Sigmoid colon (tissue), 7 donors: ENCODE data around the gene EXOC3L4. TPM values are rescaled to one million over a fixed set of nuclear protein-coding genes. Genes with fewer than 3 reads are reported as not detected.

ENCODE experiments used
- DNase-seq: peaks from one replicate; pipeline ENCODE4 v3.0.0-alpha.2; 2019
- H3K27ac ChIP-seq, 4 donors: fragments of 200-600 bp; sonication (generic); one replicate each; pipeline ENCODE4 v1.5.1; 2016 to 2019; ENCODE audit warnings: mild to moderate bottlenecking in 1 of 4
- H3K27me3 ChIP-seq, 3 donors: fragments of 200-600 bp; sonication (generic); one replicate each; pipeline ENCODE4 v1.5.1; 2019; ENCODE audit warnings: mild to moderate bottlenecking in 1 of 3
- H3K36me3 ChIP-seq, 4 donors: fragments of 200-600 bp; sonication (generic); one replicate each; pipeline ENCODE4 v1.5.1; 2016 to 2019
- H3K4me1 ChIP-seq, 4 donors: fragments of 200-600 bp; sonication (generic); one replicate each; pipeline ENCODE4 v1.5.1; 2017 to 2019
- H3K4me3 ChIP-seq, 4 donors: fragments of 200-600 bp; sonication (generic); one replicate each; pipeline ENCODE4 v1.5.1; 2017 to 2019; ENCODE audit warnings: mild to moderate bottlenecking in 2 of 4, moderate library complexity in 1 of 4
- H3K9me3 ChIP-seq, 4 donors: fragments of 200-600 bp in 3 of 4; sonication (generic) in 3 of 4; one replicate each; pipeline versions ENCODE4 v1.5.1 to v1.6.1; 2013 to 2019
- CTCF ChIP-seq, 4 experiments: fragments of 450-650 bp in 3 of 4; fragments of 200-600 bp in 1 of 4; IDR thresholded peaks; one replicate each; pipeline ENCODE4 v1.5.1; 2016 to 2019; ENCODE audit warnings: antibody characterized with exemption in 4 of 4, mild to moderate bottlenecking in 3 of 4, moderate library complexity in 2 of 4
- EP300 ChIP-seq, 4 donors: sonication (generic); formaldehyde crosslinking; IDR thresholded peaks; one replicate each; pipeline ENCODE4 v1.6.1; 2017; ENCODE audit warnings: antibody characterized with exemption in 4 of 4
- POLR2A ChIP-seq, 2 donors: fragments of 450-650 bp; IDR thresholded peaks; one replicate each; pipeline ENCODE4 v1.6.1; 2016; ENCODE audit warnings: antibody characterized with exemption in 2 of 2, mild to moderate bottlenecking in 2 of 2, moderate library complexity in 2 of 2
- POLR2AphosphoS5 ChIP-seq, 4 donors: sonication (generic); formaldehyde crosslinking; IDR thresholded peaks; one replicate each; pipeline ENCODE4 v1.6.1; 2017; ENCODE audit warnings: antibody characterized with exemption in 4 of 4
- WGBS, 2 donors: extraction: QIAGEN DNeasy Blood & Tissue Kit; methylation state at CpG; one replicate each; pipeline ENCODE4 v1.1.7; 2013; 5-methylcytosine and 5-hydroxymethylcytosine counted together
- intact Hi-C: fragments of 100-400 bp; cut with DNase I; formaldehyde crosslinking; loops from one replicate; pipeline ENCODE4 v1.15.1; 2023
- polyA plus RNA-seq, 3 donors: library from polyadenylated mRNA; stranded (reverse); fragments of 200-250 nt; gene quantifications; one replicate each; pipeline ENCODE4 v1.2.3, GENCODE V29; 2013
- total RNA-seq, 4 donors: library from RNA; depleted of rRNA; stranded (reverse); fragments of >200 nt; gene quantifications; one replicate each; pipeline ENCODE4 v1.1.0, GENCODE V29; 2016
- donor health status: healthy with polysubstance abuse.
- donor health status: Bipolar disorder and iron deficiency.
- donor health status: healthy.

EXOC3L4 gene
- total and polyA plus RNA-seq, 7 donors: 0.36 to 23.8 (median 1.8) TPM

DNA sequence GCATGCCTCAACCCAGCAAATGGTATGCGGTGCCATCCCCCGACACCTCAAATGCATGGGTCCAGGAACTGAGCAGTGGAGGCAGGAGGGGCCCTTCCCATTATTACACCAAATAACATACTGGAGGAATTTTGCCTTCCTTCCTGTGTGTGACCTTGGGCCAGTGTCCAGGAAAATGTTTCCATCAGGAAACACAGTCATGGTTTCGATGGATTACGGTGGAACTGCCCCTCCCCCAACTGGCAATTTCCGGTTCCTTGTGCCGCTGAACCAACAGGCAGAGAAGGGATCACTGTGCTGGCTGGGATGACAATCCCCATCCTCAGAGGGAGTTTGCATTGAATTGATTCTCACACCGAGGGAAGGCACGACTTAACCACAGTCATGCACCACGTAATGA is 28.1 kb upstream of the EXOC3L4 start:
- peak in 2 of 4 donors; percentile 15 to 36 for TF ChIP-seq POLR2AphosphoS5 (IDR thresholded peaks at IDR 0.05)
- TF ChIP-seq POLR2A (IDR thresholded peaks at IDR 0.05): no peak
- H3K4me3 ChIP-seq: no peak overlapping the region
- intact Hi-C loops: no loop called here
- 71 to 78% methylated on average over 9 of the region's 9 CpGs for WGBS, 2 donors
- no peaks in the 10 kb centered on the region for H3K9me3 ChIP-seq
- H3K27ac ChIP-seq: peak overlapping the region in 1 of 4 donors; percentile 74
- no peaks in the 10 kb centered on the region for H3K36me3 ChIP-seq
- H3K4me1 ChIP-seq: no peaks in the 10 kb centered on the region
- H3K27me3 ChIP-seq: no peaks in the 10 kb centered on the region
- DNase-seq: peak; percentile 67

DNA sequence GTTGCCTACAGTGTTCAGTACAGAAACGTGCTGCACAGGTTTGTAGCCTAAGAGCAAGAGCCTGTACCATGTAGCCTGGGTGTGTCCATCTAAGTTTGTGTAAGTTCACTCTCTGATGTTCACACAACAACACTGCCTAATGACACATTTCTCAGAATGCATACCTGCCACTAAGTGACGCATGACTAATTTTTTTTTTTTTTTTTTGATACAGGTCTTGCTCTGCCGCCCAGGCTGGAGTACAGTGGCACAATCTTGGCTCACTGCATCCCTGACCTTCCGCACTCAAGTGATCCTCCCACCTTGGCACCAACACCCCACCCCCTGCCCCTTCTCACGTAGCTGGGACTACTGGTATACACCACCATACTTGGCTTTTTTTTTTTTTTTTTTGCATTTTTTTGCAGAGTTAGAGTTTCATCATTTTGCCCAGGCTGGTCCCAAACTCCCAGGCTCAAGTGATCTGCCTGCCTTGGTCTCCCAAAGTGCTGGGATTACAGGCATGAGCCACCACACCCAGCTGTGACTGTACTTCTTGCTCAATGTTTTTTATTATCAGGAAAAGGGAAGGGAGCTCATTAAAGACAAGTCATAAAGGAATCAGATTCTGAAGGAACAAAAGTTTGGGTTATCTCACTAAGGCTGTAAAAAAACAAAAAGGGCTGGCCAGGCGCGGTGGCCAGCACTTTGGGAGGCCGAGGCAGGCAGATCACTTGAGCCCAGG is 27.1 kb upstream of the EXOC3L4 start:
- DNase-seq: peak; percentile 68
- H3K4me3 ChIP-seq: no peak overlapping the region

DNA sequence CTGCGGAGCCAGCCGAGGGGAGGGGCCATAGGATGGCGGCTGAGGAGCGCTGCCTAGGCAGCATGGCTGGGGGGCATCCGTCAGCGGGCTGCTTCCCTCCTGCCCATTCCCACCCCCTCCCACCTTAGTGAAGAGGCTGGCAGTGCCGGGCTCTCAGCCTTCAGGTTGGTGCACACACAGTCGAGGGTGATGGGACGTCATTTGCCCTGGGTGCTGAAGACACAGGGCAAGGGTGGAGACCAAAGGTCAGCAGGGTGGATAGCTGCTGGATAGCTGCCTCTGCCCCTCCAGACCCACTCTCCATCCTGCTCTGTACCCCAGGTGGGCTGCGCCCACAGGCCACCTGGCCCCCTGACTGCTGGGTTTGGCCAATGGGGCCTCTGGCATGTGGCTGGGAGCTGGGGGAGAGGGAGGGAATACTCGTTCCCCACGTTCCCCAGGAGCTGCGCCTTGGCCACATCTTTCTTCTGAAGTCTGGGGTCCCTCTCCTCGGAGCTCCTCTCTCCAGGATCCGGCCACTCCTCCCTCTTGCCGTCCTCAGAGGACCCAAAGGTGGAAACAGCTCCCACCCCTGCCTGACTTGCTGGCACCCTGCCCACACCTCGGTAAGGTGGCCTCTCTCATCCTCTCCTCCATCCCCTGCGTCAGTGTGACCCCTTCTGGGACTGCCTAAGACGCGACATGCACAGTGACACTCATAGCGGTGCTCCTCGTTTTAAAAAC is 26.0 kb upstream of the EXOC3L4 start:
- H3K4me1 ChIP-seq: no peaks in the 10 kb centered on the region
- TF ChIP-seq EP300 (IDR thresholded peaks at IDR 0.05): no peak
- no peak for TF ChIP-seq POLR2A (IDR thresholded peaks at IDR 0.05)
- no peak for TF ChIP-seq POLR2AphosphoS5 (IDR thresholded peaks at IDR 0.05)
- no peak for TF ChIP-seq CTCF (IDR thresholded peaks at IDR 0.05)
- H3K27ac ChIP-seq: peak overlapping the region in 1 of 4 donors; percentile 74
- intact Hi-C loops: no loop called here
- H3K27me3 ChIP-seq: no peaks in the 10 kb centered on the region
- 39 to 69% methylated on average over 22 of the region's 22 CpGs for WGBS, 2 donors
- H3K9me3 ChIP-seq: no peaks in the 10 kb centered on the region
- no peaks in the 10 kb centered on the region for H3K36me3 ChIP-seq
- DNase-seq: peak; percentile 63
- H3K4me3 ChIP-seq: no peak overlapping the region

More for the DNA sequence above, 27.1 kb upstream of the EXOC3L4 start:
- Histone ChIP-seq H3K27me3 (no peaks in the 10 kb centered on the region), H3K36me3 (no peaks in the 10 kb centered on the region), H3K9me3 (no peaks in the 10 kb centered on the region), H3K27ac (peak overlapping the region; percentile 31 to 74 (median 38)), H3K4me1 (no peaks in the 10 kb centered on the region)
- 9 to 62% methylated on average over 8 of the region's 8 CpGs for WGBS, 2 donors
- TF ChIP-seq POLR2AphosphoS5 (IDR thresholded peaks at IDR 0.05) (peak in 1 of 4 donors; percentile 27), POLR2A (IDR thresholded peaks at IDR 0.05) (no peak)
- intact Hi-C loops: no loop called here

DNA sequence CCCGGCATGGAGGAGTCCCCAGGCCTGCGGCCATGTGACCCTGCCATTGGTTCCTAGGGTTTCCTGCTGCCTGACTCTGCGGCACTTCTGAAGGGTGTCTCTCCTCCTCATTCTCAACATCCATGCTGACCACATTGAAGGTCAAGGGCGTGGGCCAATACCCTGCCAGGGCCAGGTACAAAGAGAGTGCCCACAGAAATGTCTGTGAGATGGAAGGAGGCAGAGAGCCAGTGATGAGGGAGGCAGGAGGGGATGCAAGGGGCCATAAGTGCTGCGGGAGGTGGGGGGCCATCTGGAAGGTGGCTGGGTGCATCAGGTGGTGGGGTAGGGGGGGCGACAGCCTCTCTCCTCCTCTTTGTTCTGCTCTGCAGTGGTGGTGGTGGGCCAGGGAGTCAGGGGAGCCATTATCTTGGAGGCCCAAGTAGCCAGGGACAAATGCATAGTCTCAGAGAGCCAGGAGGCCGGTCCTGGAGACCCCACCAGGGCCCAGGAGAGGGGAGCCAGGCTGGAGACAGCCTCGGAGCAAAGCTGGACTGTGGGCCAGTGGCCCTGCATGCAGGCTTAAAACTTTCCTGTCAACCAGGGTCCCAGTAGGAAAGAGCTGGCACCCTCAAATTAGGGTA is 24.2 kb upstream of the EXOC3L4 start:
- H3K36me3 ChIP-seq: no peaks in the 10 kb centered on the region
- no peaks in the 10 kb centered on the region for H3K9me3 ChIP-seq
- H3K27me3 ChIP-seq: no peaks in the 10 kb centered on the region
- no peak overlapping the region for H3K4me3 ChIP-seq
- TF ChIP-seq POLR2A (IDR thresholded peaks at IDR 0.05) (no peak), CTCF (IDR thresholded peaks at IDR 0.05) (no peak), POLR2AphosphoS5 (IDR thresholded peaks at IDR 0.05) (no peak), EP300 (IDR thresholded peaks at IDR 0.05) (no peak)
- H3K4me1 ChIP-seq: peaks cover 0 to 7% (median 5%) of the 10 kb centered on the region in 4 donors
- intact Hi-C loops: no loop called here
- no peak for DNase-seq
- WGBS, 2 donors: 86 to 93% methylated on average over 8 of the region's 8 CpGs
- H3K27ac ChIP-seq: no peak overlapping the region

GRCh38 chr14:103070971-103071542 is 23.5 kb upstream of the EXOC3L4 start:
- H3K27ac ChIP-seq: peak overlapping the region in 1 of 4 donors; percentile 48
- 30 to 83% methylated on average over 21 of the region's 21 CpGs for WGBS, 2 donors
- intact Hi-C loops: no loop called here
- H3K9me3 ChIP-seq: no peaks in the 10 kb centered on the region
- H3K4me1 ChIP-seq: peaks cover 0 to 11% (median 9%) of the 10 kb centered on the region in 4 donors
- no peaks in the 10 kb centered on the region for H3K36me3 ChIP-seq
- no peaks in the 10 kb centered on the region for H3K27me3 ChIP-seq
- DNase-seq: peak; percentile 64
- TF ChIP-seq CTCF (IDR thresholded peaks at IDR 0.05) (no peak), POLR2AphosphoS5 (IDR thresholded peaks at IDR 0.05) (no peak), POLR2A (IDR thresholded peaks at IDR 0.05) (no peak), EP300 (IDR thresholded peaks at IDR 0.05) (no peak)
- H3K4me3 ChIP-seq: no peak overlapping the region
